SK-N-SH (cell line): ENCODE results near the gene CLEC16A. TPM values are rescaled to one million over a fixed set of nuclear protein-coding genes. Genes with fewer than 3 reads are reported as not detected.

Experiments
- CTCF ChIA-PET: fragments of 300-600, 350-600 bp; formaldehyde crosslinking; extraction: SDS; loops from one replicate; lab custom pipeline; 2021; lab: Yijun Ruan, JAX
- POLR2A ChIA-PET: fragments of 350-600 bp; sonication (Branson Sonifier 250); formaldehyde crosslinking; extraction: SDS; loops from one replicate; lab custom pipeline; 2020; ENCODE audit warnings: antibody characterized with exemption, inconsistent platforms; lab: Yijun Ruan, JAX
- DNase-seq: peaks from one replicate; pipeline ENCODE4 v3.0.0; 2012
- H2AFZ ChIP-seq: fragments of 200-600 bp; sonication (generic); 2 replicates; pipeline ENCODE4 v1.8.1; 2016; ENCODE audit warnings: antibody characterized with exemption, mild to moderate bottlenecking, low read depth
- H3F3A ChIP-seq: fragments of 200-600 bp; sonication (generic); replicated peaks from 2 replicates; pipeline ENCODE3; 2016; ENCODE audit warnings: antibody characterized with exemption, mild to moderate bottlenecking; ENCODE audit not compliant: insufficient read depth
- H3K27ac ChIP-seq, 2 experiments: fragments of 200-500 bp in 1 of 2; fragments of 200-600 bp in 1 of 2; sonication (Bioruptor generic) in 1 of 2; sonication (generic), shearing (Covaris generic) in 1 of 2; 2 replicates each; pipeline versions ENCODE4 v1.5.1 to v1.6.1; 2014 to 2016; ENCODE audit warnings: low read depth in 2 of 2, inconsistent platforms in 1 of 2, low read length in 1 of 2, mild to moderate bottlenecking in 1 of 2, mixed read lengths in 1 of 2
- H3K27me3 ChIP-seq: fragments of 200-600 bp; sonication (generic), shearing (Covaris generic); 2 replicates; pipeline ENCODE4 v1.6.1; 2016; ENCODE audit warnings: mixed run types; ENCODE audit not compliant: insufficient read depth
- H3K36me3 ChIP-seq, 2 experiments: fragments of 200-500 bp in 1 of 2; fragments of 200-600 bp in 1 of 2; sonication (Bioruptor generic) in 1 of 2; sonication (generic) in 1 of 2; replicated peaks in 1 of 2; 2 replicates each; pipeline versions ENCODE3 to v1.5.1; 2014 to 2016; ENCODE audit warnings: low read length in 1 of 2, mild to moderate bottlenecking in 1 of 2; ENCODE audit not compliant: insufficient read depth in 2 of 2, control insufficient read depth in 1 of 2
- H3K4me1 ChIP-seq, 2 experiments: fragments of 200-500 bp in 1 of 2; fragments of 200-600 bp in 1 of 2; sonication (Bioruptor generic) in 1 of 2; sonication (generic), shearing (Covaris generic) in 1 of 2; 2 replicates each; pipeline versions ENCODE4 v1.5.1 to v1.6.1; 2014 to 2016; ENCODE audit warnings: low read depth in 1 of 2, low read length in 1 of 2, mixed run types in 1 of 2; ENCODE audit not compliant: insufficient read depth in 2 of 2, control insufficient read depth in 1 of 2
- H3K4me2 ChIP-seq: fragments of 200-600 bp; sonication (generic), shearing (Covaris generic); 2 replicates; pipeline ENCODE4 v1.6.1; 2017; ENCODE audit warnings: mixed run types
- H3K4me3 ChIP-seq, 2 experiments: fragments of 200-500 bp in 1 of 2; fragments of 200-600 bp in 1 of 2; sonication (Bioruptor generic) in 1 of 2; sonication (generic), shearing (Covaris generic) in 1 of 2; 2 replicates each; pipeline versions ENCODE4 v1.5.1 to v1.8.1; 2014 to 2016; ENCODE audit warnings: low read depth in 2 of 2, inconsistent platforms in 1 of 2, low read length in 1 of 2, mild to moderate bottlenecking in 1 of 2, mixed read lengths in 1 of 2, moderate library complexity in 1 of 2
- H3K79me2 ChIP-seq: fragments of 200-600 bp; sonication (generic); 2 replicates; pipeline ENCODE4 v1.8.1; 2017; ENCODE audit warnings: mild to moderate bottlenecking; ENCODE audit not compliant: insufficient read depth
- H3K9ac ChIP-seq: fragments of 200-600 bp; sonication (generic); 2 replicates; pipeline ENCODE4 v1.6.1; 2017; ENCODE audit warnings: mixed run types
- H3K9me2 ChIP-seq: fragments of 200-600 bp; sonication (generic); 2 replicates; pipeline ENCODE4 v1.6.1; 2017; ENCODE audit warnings: mixed run types
- H3K9me3 ChIP-seq: fragments of 200-600 bp; sonication (generic); 2 replicates; pipeline ENCODE4 v1.6.1; 2017; ENCODE audit warnings: mixed run types, mild to moderate bottlenecking, moderate library complexity
- H4K20me1 ChIP-seq: fragments of 200-600 bp; sonication (generic); 2 replicates; pipeline ENCODE4 v1.6.1; 2017; ENCODE audit warnings: mild to moderate bottlenecking, mixed run types; ENCODE audit not compliant: insufficient read depth
- ELF1 ChIP-seq: IDR thresholded peaks from 2 replicates; pipeline ENCODE4 v1.4.0; 2012
- EP300 ChIP-seq, 2 experiments: IDR thresholded peaks; 2 replicates each; pipeline versions ENCODE4 v1.4.0 to v1.6.1; 2012; ENCODE audit warnings: borderline replicate concordance in 1 of 2, low read depth in 1 of 2, low read length in 1 of 2
- FOSL2 ChIP-seq: IDR thresholded peaks from 2 replicates; pipeline ENCODE4 v1.4.0; 2012; ENCODE audit warnings: low read depth, mild to moderate bottlenecking, moderate library complexity, borderline replicate concordance
- GATA2 ChIP-seq: sonication (generic); formaldehyde crosslinking; IDR thresholded peaks from 2 replicates; pipeline ENCODE4 v1.5.0; 2020; ENCODE audit warnings: mild to moderate bottlenecking, missing genetic modification reagents
- IRF3 ChIP-seq: fragments of 150-350 bp; IDR thresholded peaks from 2 replicates; pipeline ENCODE4 v1.6.1; 2016; ENCODE audit warnings: mild to moderate bottlenecking, low read depth, low read length
- MEF2A ChIP-seq: IDR thresholded peaks from 2 replicates; pipeline ENCODE4 v1.4.0; 2012; ENCODE audit warnings: low read depth, borderline replicate concordance
- NFIC ChIP-seq: IDR thresholded peaks from 2 replicates; pipeline ENCODE4 v1.4.0; 2012; ENCODE audit warnings: borderline replicate concordance
- PBX3 ChIP-seq: IDR thresholded peaks from 2 replicates; pipeline ENCODE4; 2012
- RAD21 ChIP-seq: IDR thresholded peaks from 2 replicates; pipeline ENCODE4 v1.6.1; 2012; ENCODE audit warnings: mild to moderate bottlenecking, low read length
- RCOR1 ChIP-seq: fragments of 150-350 bp; IDR thresholded peaks from 2 replicates; pipeline ENCODE4 v1.6.1; 2017; ENCODE audit warnings: antibody characterized with exemption, low read length
- REST ChIP-seq: IDR thresholded peaks from 2 replicates; pipeline ENCODE4 v1.6.1; 2012; ENCODE audit warnings: mild to moderate bottlenecking, low read depth, low read length, moderate library complexity
- RXRA ChIP-seq: IDR thresholded peaks from 2 replicates; pipeline ENCODE4 v1.4.0; 2012; ENCODE audit warnings: low read depth, mild to moderate bottlenecking, borderline replicate concordance
- TAF1 ChIP-seq: IDR thresholded peaks from 2 replicates; pipeline ENCODE4 v1.6.1; 2012; ENCODE audit warnings: low read depth, mild to moderate bottlenecking, low read length, moderate library complexity, borderline replicate concordance
- TCF12 ChIP-seq: IDR thresholded peaks from 2 replicates; pipeline ENCODE4 v1.4.0; 2012
- USF1 ChIP-seq: IDR thresholded peaks from 2 replicates; pipeline ENCODE4 v1.4.0; 2012; ENCODE audit warnings: low read depth, borderline replicate concordance
- ZBTB33 ChIP-seq: IDR thresholded peaks from 2 replicates; pipeline ENCODE4 v1.4.0; 2012; ENCODE audit warnings: low read depth, borderline replicate concordance
- WGBS: methylation state at CpG from one replicate; pipeline ENCODE4 v1.1.6; 2017; ENCODE audit warnings: low lambda C conversion rate; 5-methylcytosine and 5-hydroxymethylcytosine counted together
- polyA plus RNA-seq, 3 experiments: library from polyadenylated mRNA; depleted of rRNA; stranded (reverse); fragments of >200 nt; gene quantifications; 2 replicates each; pipeline ENCODE4 v1.2.3, GENCODE V29; 2012

The CLEC16A gene
- polyA plus RNA-seq, 1 of the 3 experiments (the other 2 are of a cell fraction), result 13.7 TPM

- Histone ChIP-seq H3K9ac (no peak overlapping the region), H2AFZ (no peak overlapping the region), H3K27ac (no peak overlapping the region), H4K20me1 (peaks cover 13% of the 10 kb centered on the region), H3K4me3 (no peak overlapping the region), H3K9me2 (no peaks in the 10 kb centered on the region), H3K4me2 (no peak overlapping the region), H3K79me2 (peaks cover 60% of the 10 kb centered on the region), H3K27me3 (no peaks in the 10 kb centered on the region), H3K9me3 (no peaks in the 10 kb centered on the region), H3K4me1 (peaks cover 14 to 52% of the 10 kb centered on the region in 2 experiments; a peak in 3 of 4 replicates), H3K36me3 (no peaks in the 10 kb centered on the region), H3F3A (peaks cover 3% of the 10 kb centered on the region)
- ChIA-PET CTCF (interaction anchor here (1.1 to 12.0 kb wide), 4 partner anchors 9 to 29 kb away, joined by 3 to 199 read pairs (median 4); no protein-coding TSS in a partner anchor), POLR2A (no interaction called here)
- WGBS, result 96% methylated on average over 8 of the region's 10 CpGs
- no peak for DNase-seq
- TF ChIP-seq RCOR1, result no peak
- no peak for TF ChIP-seq TCF12
- no peak for TF ChIP-seq ELF1
- TF ChIP-seq FOSL2, result no peak
- no peak for TF ChIP-seq PBX3
- no peak for TF ChIP-seq RXRA
- no peak for TF ChIP-seq ZBTB33
- TF ChIP-seq NFIC, result no peak
- TF ChIP-seq GATA2 (CRISPR knock-in tag), result no peak
Measured at GRCh38 chr16:10947211-10947787, 2.9 kb downstream of the CLEC16A start.

GRCh38 chr16:10949424-10949970 lies 5.1 kb downstream of the CLEC16A start:
- H3K79me2 ChIP-seq, result peaks cover 65% of the 10 kb centered on the region
- H3F3A ChIP-seq, result peaks cover 3% of the 10 kb centered on the region
- 85% methylated on average over 4 of the region's 7 CpGs for WGBS
- H3K9me2 ChIP-seq, result no peaks in the 10 kb centered on the region
- no peak overlapping the region for H2AFZ ChIP-seq
- no peak for DNase-seq
- H3K4me1 ChIP-seq, result peaks cover 19 to 55% of the 10 kb centered on the region in 2 experiments
- ChIA-PET CTCF (interaction anchor here (1.0 to 12.0 kb wide), 3 partner anchors 17 to 307 kb away, joined by 3 to 199 read pairs (median 30); partner anchors contain the start of gene SOCS1), POLR2A (interaction anchor here (0.8 kb wide), 1 partner anchor 204 kb away, joined by 4 read pairs; no protein-coding TSS in a partner anchor)
- no peaks in the 10 kb centered on the region for H3K27me3 ChIP-seq
- no peak overlapping the region for H3K4me2 ChIP-seq
- peaks cover 13% of the 10 kb centered on the region for H4K20me1 ChIP-seq
- H3K4me3 ChIP-seq, result no peak overlapping the region
- no peak overlapping the region for H3K27ac ChIP-seq
- H3K36me3 ChIP-seq, result no peaks in the 10 kb centered on the region
- no peak overlapping the region for H3K9ac ChIP-seq
- no peaks in the 10 kb centered on the region for H3K9me3 ChIP-seq
- TF ChIP-seq MEF2A (no peak), RCOR1 (no peak), EP300 (IDR thresholded peaks at IDR 0.05; ENCODE audit: borderline replicate concordance in 1 of 2, low read depth in 1 of 2, low read length in 1 of 2) (no peak), TAF1 (no peak), USF1 (no peak), RAD21 (no peak), PBX3 (no peak), IRF3 (no peak), GATA2 (CRISPR knock-in tag) (no peak), REST (no peak)
